IPS DF 6.9 (cell line): ENCODE data around the gene PGC.

Experiments
- DNase-seq: peaks from one replicate; pipeline ENCODE4 v3.0.0-alpha.2; 2013; ENCODE audit warnings: low read depth, low spot score
- H3K27ac ChIP-seq: one replicate; pipeline ENCODE4 v1.5.1; 2013; ENCODE audit warnings: low read length, control low read depth
- H3K27me3 ChIP-seq: 2 replicates; pipeline ENCODE4 v1.6.1; 2013; ENCODE audit warnings: mild to moderate bottlenecking, low read length; ENCODE audit not compliant: control insufficient read depth, insufficient read depth
- H3K36me3 ChIP-seq: 2 replicates; pipeline ENCODE4 v1.6.1; 2013; ENCODE audit warnings: low read length; ENCODE audit not compliant: control insufficient read depth, insufficient read depth
- H3K4me1 ChIP-seq: 2 replicates; pipeline ENCODE4 v1.6.1; 2013; ENCODE audit warnings: low read length; ENCODE audit not compliant: control insufficient read depth, insufficient read depth
- H3K4me3 ChIP-seq: 2 replicates; pipeline ENCODE4 v1.5.1; 2013; ENCODE audit warnings: mild to moderate bottlenecking, low read length
- H3K9me3 ChIP-seq: 2 replicates; pipeline ENCODE4 v1.6.1; 2013; ENCODE audit warnings: low read length, inconsistent platforms; ENCODE audit not compliant: control insufficient read depth, insufficient read depth
- WGBS: extraction: QIAGEN DNeasy Blood & Tissue Kit; methylation state at CpG from one replicate; pipeline ENCODE4 v1.1.7; 2013; ENCODE audit warnings: mixed read lengths, missing lambda C conversion rate; ENCODE audit not compliant: insufficient read length, insufficient coverage; 5-methylcytosine and 5-hydroxymethylcytosine counted together

Gene PGC

DNA sequence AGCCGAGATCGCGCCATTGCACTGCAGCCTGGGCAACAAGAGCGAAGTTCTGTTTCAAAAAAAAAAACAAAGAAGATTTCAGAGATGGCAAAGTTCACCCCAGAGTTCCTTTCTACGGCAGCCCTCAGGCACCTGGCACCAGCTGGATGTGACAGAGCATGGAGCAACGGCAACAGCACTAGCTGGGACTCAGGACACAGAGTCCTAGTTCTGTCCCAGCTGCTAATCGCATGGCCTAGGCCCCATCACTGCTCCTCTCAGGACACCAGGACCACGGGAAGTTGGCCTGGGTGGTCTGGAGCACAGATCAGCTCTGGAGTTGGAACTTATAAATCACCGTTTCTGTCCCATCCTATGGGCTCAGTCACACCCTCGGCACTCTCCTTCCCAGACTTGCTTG, 1.1 kb downstream of the PGC start:
- Histone ChIP-seq H3K27me3 (no peaks in the 10 kb centered on the region), H3K4me3 (no peak overlapping the region), H3K9me3 (no peaks in the 10 kb centered on the region), H3K4me1 (no peaks in the 10 kb centered on the region), H3K36me3 (no peaks in the 10 kb centered on the region), H3K27ac (no peak overlapping the region)
- no CpG with 5 or more reads among the region's 10 CpGs for WGBS
- DNase-seq, result no peak

DNA sequence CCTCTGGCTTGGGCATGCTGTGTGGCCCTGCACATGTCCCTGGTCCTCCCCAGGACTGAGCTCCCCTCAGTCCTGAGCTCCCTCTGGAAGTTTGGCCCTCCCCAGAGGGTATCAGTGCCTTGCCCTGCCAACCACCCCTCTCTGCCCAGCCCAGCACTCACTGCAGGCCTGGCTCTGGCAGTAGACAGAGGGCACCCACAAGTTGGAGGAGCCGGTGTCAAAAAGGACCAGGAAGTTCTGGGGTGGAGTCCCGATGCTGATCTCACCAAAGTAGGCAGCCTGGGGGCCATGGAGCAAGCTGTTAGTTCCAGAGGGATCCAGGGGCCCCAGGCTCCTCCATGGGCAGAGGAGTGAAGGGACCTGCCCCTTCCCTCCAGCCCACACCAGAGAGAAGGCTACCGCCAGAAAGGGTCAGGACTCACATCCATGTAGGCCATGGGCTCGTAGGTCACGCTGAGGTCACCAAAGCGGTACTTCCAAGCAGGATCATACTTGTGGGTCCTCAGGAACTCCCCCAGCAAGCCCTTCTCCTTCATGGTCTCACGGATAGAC, 2.9 kb downstream of the PGC start:
- no CpG with 5 or more reads among the region's 7 CpGs for WGBS
- H3K4me1 ChIP-seq, result no peaks in the 10 kb centered on the region
- H3K27ac ChIP-seq, result no peak overlapping the region
- H3K4me3 ChIP-seq, result no peak overlapping the region
- no peaks in the 10 kb centered on the region for H3K9me3 ChIP-seq
- no peaks in the 10 kb centered on the region for H3K36me3 ChIP-seq
- no peak for DNase-seq
- no peaks in the 10 kb centered on the region for H3K27me3 ChIP-seq

DNA sequence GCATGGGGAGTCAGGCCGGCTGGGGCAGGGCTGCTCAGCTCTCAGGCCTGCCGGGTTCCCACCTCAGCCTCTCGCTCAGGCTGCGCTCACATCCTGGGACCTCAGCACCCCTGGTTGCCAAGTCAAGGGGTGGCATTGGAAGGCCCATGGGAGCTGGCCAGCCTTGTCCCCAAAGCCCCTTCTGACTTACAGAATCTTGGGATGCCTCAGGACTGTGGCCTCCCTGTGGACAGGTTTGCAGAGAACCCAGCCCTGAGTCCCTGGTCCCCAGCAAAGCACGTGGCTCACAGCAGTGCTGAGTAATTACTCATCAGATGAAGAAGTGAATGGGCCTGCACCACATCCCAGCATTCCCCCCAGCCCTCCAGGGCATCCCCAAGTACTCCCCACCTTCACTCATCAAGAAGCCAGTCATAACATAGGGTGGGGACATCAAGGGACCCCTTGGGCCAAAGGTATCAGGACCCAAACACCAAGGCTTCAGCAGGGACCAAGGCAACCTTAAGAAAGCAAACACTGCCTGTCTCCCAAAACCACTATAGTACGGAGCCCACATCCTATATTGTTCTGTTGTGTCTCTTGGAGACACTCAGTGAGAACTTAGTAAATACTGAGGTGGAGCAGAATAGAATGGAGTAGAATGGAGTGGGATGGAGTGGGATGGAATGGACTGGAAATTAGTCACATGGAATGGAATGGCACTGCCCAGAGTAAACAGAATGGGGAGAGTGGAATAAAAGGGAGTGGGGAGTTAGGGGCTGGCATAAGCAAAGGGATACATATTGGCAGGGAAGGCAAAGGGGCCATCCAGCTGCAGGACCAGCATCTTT, 3.6 kb downstream of the PGC start:
- H3K27me3 ChIP-seq, result no peaks in the 10 kb centered on the region
- no peaks in the 10 kb centered on the region for H3K4me1 ChIP-seq
- no peaks in the 10 kb centered on the region for H3K9me3 ChIP-seq
- no peak for DNase-seq
- H3K4me3 ChIP-seq, result no peak overlapping the region
- no peaks in the 10 kb centered on the region for H3K36me3 ChIP-seq
- no peak overlapping the region for H3K27ac ChIP-seq
- WGBS, result no CpG with 5 or more reads among the region's 6 CpGs

- Histone ChIP-seq H3K27ac (no peak overlapping the region), H3K4me3 (no peak overlapping the region), H3K9me3 (no peaks in the 10 kb centered on the region), H3K36me3 (no peaks in the 10 kb centered on the region), H3K4me1 (no peaks in the 10 kb centered on the region), H3K27me3 (no peaks in the 10 kb centered on the region)
- no peak for DNase-seq
- no CpG with 5 or more reads among the region's 20 CpGs for WGBS
These were observed 5.3 kb downstream of the PGC start for GRCh38 chr6:41741625-41742490.

- peaks cover 2% of the 10 kb centered on the region; the same call in 1 of the 2 replicates for H3K4me1 ChIP-seq
- WGBS, result no CpG with 5 or more reads among the region's 13 CpGs
- H3K9me3 ChIP-seq, result no peaks in the 10 kb centered on the region
- H3K36me3 ChIP-seq, result no peaks in the 10 kb centered on the region
- no peaks in the 10 kb centered on the region for H3K27me3 ChIP-seq
- DNase-seq, result no peak
- H3K4me3 ChIP-seq, result no peak overlapping the region
- no peak overlapping the region for H3K27ac ChIP-seq
These were observed 6.6 kb downstream of the PGC start for GRCh38 chr6:41740366-41741162.

DNA sequence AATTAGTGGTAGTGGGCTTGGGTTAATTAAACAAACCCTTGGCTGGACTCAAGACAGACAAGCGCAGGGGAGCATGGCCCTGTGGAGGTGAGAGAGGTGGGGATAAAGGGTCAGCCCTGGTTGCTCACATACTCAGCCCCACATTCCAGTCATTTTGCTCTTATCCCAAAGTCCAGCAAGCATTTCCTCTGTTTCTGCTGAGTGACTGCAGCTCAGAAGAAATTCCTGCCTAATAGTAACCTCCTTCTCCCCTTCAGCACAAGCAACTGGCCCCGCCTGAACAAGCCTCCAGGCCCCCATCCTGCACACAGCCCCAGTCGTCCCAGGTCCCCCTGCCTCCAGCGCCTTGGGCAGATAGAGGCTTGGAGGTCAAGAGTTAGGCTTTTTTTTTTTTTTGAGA, 8.2 kb downstream of the PGC start:
- DNase-seq, result no peak

DNA sequence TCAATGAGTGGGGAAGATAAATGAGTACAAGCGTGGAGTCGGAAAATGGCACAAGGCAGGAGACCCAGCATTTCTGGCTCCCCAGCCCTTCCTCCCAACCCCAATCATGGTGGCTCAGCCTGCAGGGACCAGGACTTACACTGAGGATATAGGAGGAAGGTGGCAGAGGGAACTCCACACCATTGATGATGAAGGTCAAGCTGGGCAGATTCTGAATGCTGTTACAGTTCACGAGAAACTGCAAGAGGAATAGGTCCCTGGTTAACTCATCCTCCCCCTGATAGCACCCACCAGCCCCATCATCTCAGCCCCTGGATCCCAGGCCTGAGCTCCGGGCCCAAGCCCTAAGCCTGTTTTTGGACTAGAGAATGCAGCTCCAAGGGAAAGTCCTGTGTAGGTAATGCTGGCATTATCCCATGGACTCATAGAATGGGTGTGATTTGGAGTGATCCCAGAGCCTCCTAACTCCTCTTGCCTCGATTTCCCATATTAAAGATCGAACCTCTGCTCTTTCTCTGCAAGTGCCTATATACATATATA, 9.5 kb downstream of the PGC start:
- WGBS, result no CpG with 5 or more reads among the region's 6 CpGs
- Histone ChIP-seq H3K4me3 (no peak overlapping the region), H3K27me3 (no peaks in the 10 kb centered on the region), H3K4me1 (peaks cover 5% of the 10 kb centered on the region; the same call in 1 of the 2 replicates), H3K9me3 (no peaks in the 10 kb centered on the region), H3K27ac (no peak overlapping the region), H3K36me3 (no peaks in the 10 kb centered on the region)
- no peak for DNase-seq

More for the DNA sequence above, 8.2 kb downstream of the PGC start:
- H3K27me3 ChIP-seq, result no peaks in the 10 kb centered on the region
- no CpG with 5 or more reads among the region's 4 CpGs for WGBS
- no peaks in the 10 kb centered on the region for H3K9me3 ChIP-seq
- no peaks in the 10 kb centered on the region for H3K36me3 ChIP-seq
- H3K4me3 ChIP-seq, result no peak overlapping the region
- no peak overlapping the region for H3K27ac ChIP-seq
- peaks cover 2% of the 10 kb centered on the region; the same call in 1 of the 2 replicates for H3K4me1 ChIP-seq

GRCh38 chr6:41736800-41737555, 10.2 kb downstream of the PGC start:
- WGBS, result no CpG with 5 or more reads among the region's 13 CpGs
- H3K9me3 ChIP-seq, result no peaks in the 10 kb centered on the region
- H3K4me1 ChIP-seq, result peaks cover 7% of the 10 kb centered on the region; the same call in 1 of the 2 replicates

DNA sequence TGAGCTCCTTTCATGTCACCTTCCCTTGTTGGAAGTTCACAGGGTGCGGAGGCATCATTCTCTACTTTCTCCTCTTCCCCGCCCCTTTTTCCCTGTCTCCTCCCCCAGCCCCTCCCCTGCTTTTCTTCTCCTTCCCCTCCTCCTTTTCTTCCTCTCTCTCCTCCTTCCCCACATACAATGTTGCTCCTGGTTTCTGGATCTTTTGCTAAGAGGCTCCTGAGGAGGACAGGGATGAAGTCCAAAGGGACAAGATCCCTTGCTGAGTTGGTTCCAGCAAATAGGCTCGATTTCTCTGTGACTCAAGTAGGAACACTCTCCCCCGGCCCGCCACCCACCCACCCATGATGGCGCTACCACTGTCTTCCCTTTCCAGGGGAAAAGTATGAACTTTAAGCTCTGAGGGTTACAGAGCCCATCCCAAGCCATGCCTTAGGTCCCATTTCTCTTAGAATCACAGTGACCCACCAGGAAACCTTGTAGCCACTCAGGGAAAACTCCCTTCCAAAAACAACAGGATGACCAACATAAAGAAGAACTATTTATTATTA, 10.9 kb downstream of the PGC start:
- H3K36me3 ChIP-seq, result no peaks in the 10 kb centered on the region
- H3K27me3 ChIP-seq, result no peaks in the 10 kb centered on the region
- no peak overlapping the region for H3K27ac ChIP-seq
- no peak for DNase-seq
- no CpG with 5 or more reads among the region's 6 CpGs for WGBS
- peaks cover 7% of the 10 kb centered on the region; the same call in 1 of the 2 replicates for H3K4me1 ChIP-seq
- no peaks in the 10 kb centered on the region for H3K9me3 ChIP-seq
- H3K4me3 ChIP-seq, result no peak overlapping the region; the same call in 1 of the 2 replicates

More at GRCh38 chr6:41736800-41737555, 10.2 kb downstream of the PGC start:
- Histone ChIP-seq H3K27me3 (no peaks in the 10 kb centered on the region), H3K27ac (no peak overlapping the region), H3K4me3 (no peak overlapping the region), H3K36me3 (no peaks in the 10 kb centered on the region)
- DNase-seq, result no peak
